Stimulated activated CD4-positive, alpha-beta T cell treated with anti-CD3 and anti-CD28 coated beads, Interleukin-4, amount 100 ng/mL, for 24 hours (primary cell): ENCODE data around the gene CDK5.
A peak's percentile ranks its signal among the peaks of the same experiment; 100 is the strongest.

ENCODE experiments used
- DNase-seq: peaks from one replicate; pipeline ENCODE4 v3.0.0-alpha.2; 2020

CDK5 gene

GRCh38 chr7:151057506-151057988 is at the start of gene CDK5:
CDK5 (minus strand) TSS chr7:151057897; CDS start chr7:151057848, 49 bp downstream.
- no peak for DNase-seq

GRCh38 chr7:151104411-151105235 is 46.9 kb upstream of the CDK5 start:
- no peak for DNase-seq

GRCh38 chr7:151103973-151104372 is 46.3 kb upstream of the CDK5 start:
- no peak for DNase-seq

- no peak for DNase-seq
Observed at GRCh38 chr7:151102991-151103390, 45.3 kb upstream of the CDK5 start.

- no peak for DNase-seq
Observed at GRCh38 chr7:151101621-151102396, 44.1 kb upstream of the CDK5 start.

- DNase-seq = no peak
Observed at GRCh38 chr7:151100921-151101320, 43.2 kb upstream of the CDK5 start.

- no peak for DNase-seq
Observed at GRCh38 chr7:151099486-151100211, 42.0 kb upstream of the CDK5 start.

GRCh38 chr7:151095828-151096475 is 38.3 kb upstream of the CDK5 start:
- no peak for DNase-seq

GRCh38 chr7:151095123-151095797 is 37.6 kb upstream of the CDK5 start:
- DNase-seq = no peak

GRCh38 chr7:151094675-151095074 is 37.0 kb upstream of the CDK5 start:
- no peak for DNase-seq

- DNase-seq = no peak
Observed at GRCh38 chr7:151093748-151094147, 36.1 kb upstream of the CDK5 start.

- DNase-seq = no peak
Observed at GRCh38 chr7:151091988-151092387, 34.3 kb upstream of the CDK5 start.

- no peak for DNase-seq
Observed at GRCh38 chr7:151091431-151091830, 33.7 kb upstream of the CDK5 start.

GRCh38 chr7:151091003-151091402 is 33.3 kb upstream of the CDK5 start:
- DNase-seq = no peak

- DNase-seq = no peak
Observed at GRCh38 chr7:151089893-151090730, 32.4 kb upstream of the CDK5 start.

GRCh38 chr7:151088856-151089699 is 31.4 kb upstream of the CDK5 start:
- no peak for DNase-seq

- DNase-seq = no peak
Observed at GRCh38 chr7:151088019-151088855, 30.5 kb upstream of the CDK5 start.

- DNase-seq = peak; percentile 28
Observed at GRCh38 chr7:151087245-151088018, 29.7 kb upstream of the CDK5 start.
